ENCODE measurements around the gene RPS15A.

RPS15A gene

DNA sequence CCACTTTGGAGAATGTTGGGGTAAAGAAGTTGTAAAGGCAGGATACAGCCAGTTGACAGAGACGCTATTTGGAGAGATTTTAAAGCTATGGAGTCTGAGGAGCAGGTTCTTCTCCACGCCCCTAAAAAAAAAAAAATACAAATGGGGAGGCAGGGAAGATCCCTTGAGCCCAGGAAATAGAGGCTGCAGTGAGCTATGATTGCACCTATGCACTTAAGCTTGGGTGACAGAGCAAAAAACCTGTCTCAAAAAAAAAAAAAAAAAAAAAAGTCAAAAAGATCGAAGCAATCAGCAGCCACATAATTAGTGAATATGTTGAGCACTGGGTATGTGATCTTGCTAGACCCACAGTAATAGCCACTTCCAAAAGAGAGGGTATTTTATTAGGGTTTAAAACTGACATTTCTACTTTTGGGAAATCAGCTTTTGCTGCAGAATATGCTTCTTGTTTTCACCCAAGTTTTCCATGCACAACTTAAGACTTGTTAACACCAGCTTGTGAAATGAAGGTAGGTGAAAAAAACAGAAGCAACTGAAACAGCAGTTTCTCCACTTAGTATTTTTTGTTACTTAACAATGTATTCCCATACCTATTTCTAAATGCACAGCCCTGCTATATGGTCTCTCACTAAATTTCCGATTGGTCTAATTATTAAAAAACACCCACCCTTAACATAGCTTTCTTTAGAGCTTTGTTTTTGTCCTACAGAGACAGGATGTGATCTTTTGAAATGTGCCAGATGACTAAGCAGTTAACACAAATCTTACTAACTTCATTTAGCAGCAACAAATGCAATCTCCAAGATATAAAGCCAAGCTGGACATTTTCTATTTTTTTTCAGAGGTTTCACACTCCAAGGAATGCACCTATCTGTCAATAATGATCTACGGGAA, 13.7 kb upstream of the RPS15A start:
- peaks cover 2% of the 10 kb centered on the region for H3K4me1 ChIP-seq
- H3K9ac ChIP-seq, result no peak overlapping the region
- TF ChIP-seq, protein P1, sequence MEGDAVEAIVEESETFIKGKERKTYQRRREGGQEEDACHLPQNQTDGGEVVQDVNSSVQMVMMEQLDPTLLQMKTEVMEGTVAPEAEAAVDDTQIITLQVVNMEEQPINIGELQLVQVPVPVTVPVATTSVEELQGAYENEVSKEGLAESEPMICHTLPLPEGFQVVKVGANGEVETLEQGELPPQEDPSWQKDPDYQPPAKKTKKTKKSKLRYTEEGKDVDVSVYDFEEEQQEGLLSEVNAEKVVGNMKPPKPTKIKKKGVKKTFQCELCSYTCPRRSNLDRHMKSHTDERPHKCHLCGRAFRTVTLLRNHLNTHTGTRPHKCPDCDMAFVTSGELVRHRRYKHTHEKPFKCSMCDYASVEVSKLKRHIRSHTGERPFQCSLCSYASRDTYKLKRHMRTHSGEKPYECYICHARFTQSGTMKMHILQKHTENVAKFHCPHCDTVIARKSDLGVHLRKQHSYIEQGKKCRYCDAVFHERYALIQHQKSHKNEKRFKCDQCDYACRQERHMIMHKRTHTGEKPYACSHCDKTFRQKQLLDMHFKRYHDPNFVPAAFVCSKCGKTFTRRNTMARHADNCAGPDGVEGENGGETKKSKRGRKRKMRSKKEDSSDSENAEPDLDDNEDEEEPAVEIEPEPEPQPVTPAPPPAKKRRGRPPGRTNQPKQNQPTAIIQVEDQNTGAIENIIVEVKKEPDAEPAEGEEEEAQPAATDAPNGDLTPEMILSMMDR (IDR thresholded peaks at IDR 0.05), result no peak
- H3K36me3 ChIP-seq (ENCODE audit: control insufficient read depth, insufficient read depth, low read length), result no peaks in the 10 kb centered on the region
- H2AFZ ChIP-seq, result no peak overlapping the region
- H3K27me3 ChIP-seq (ENCODE audit: control insufficient read depth, insufficient read depth, low read length), result no peaks in the 10 kb centered on the region
- H3K4me3 ChIP-seq (ENCODE audit: low read depth, low read length), result no peak overlapping the region
- no peak overlapping the region for H3K4me2 ChIP-seq (ENCODE audit: low read length)
- peaks cover 11% of the 10 kb centered on the region for H3K79me2 ChIP-seq
- H3K27ac ChIP-seq, result peak overlapping the region; percentile 31
- no peaks in the 10 kb centered on the region for H3K9me3 ChIP-seq (ENCODE audit: control insufficient read depth, low read length)

GRCh38 chr16:18802767-18803343, 12.7 kb upstream of the RPS15A start:
- Histone ChIP-seq H2AFZ (no peak overlapping the region), H3K27me3 (ENCODE audit: control insufficient read depth, insufficient read depth, low read length) (no peaks in the 10 kb centered on the region), H3K9me3 (ENCODE audit: control insufficient read depth, low read length) (no peaks in the 10 kb centered on the region), H3K4me3 (ENCODE audit: low read depth, low read length) (no peak overlapping the region), H3K36me3 (ENCODE audit: control insufficient read depth, insufficient read depth, low read length) (no peaks in the 10 kb centered on the region), H3K27ac (no peak overlapping the region), H3K4me2 (ENCODE audit: low read length) (no peak overlapping the region), H3K9ac (no peak overlapping the region), H3K4me1 (peaks cover 6% of the 10 kb centered on the region), H3K79me2 (peaks cover 11% of the 10 kb centered on the region)
- TF ChIP-seq, protein P1 (IDR thresholded peaks at IDR 0.05), result no peak

DNA sequence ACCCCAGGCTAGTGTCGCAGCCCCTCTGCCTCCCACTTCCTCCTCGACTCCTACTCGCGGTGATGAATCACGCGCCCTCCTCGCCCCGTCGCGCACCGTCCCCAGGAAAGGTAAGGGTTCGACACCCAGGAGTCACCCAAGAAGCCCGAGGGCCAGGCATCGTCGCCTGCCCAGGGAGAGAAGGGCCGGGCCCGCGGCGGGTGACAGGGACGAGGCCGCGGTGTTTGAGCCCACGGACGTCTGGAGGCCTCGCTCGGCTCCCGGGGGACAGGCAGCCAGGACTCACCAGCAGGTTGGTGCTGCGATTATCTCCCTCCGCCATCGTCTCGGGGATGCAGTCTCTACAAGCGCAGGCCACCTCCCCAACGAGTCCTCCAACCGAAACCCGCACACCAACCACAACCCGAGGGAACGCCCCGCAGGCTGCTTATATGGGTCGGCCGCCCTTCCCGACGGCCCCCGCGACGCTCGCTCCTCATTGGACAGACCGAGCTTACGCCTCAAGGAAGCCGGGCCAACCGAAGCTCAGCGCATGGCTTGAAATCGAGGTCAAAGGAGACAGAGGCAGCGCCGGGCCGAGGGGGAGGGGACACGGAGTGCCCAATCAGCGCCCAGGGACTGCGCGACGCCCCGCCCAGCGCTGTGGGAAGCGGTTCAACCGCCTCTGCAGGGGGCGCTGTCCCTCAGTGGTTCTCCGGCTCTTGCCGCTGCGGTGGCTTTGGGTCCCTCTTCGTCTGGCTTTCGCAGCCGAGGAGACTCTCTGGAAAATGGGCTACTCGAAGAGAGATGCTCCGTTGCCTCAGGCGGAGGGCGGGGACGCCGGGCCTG, 11.2 kb upstream of the RPS15A start, which contains the start of gene ARL6IP1:
TSS of gene ARL6IP1 (minus strand) at position 405 of the 828 bp plus-strand sequence. CDS start at position 322, 83 bp downstream.
- Histone ChIP-seq H3K4me1 (peaks cover 12% of the 10 kb centered on the region), H3K27me3 (ENCODE audit: control insufficient read depth, insufficient read depth, low read length) (no peaks in the 10 kb centered on the region), H3K9ac (peak within 1 kb of the TSS; percentile 51), H3K9me3 (ENCODE audit: control insufficient read depth, low read length) (no peaks in the 10 kb centered on the region), H3K79me2 (peaks cover 11% of the 10 kb centered on the region), H3K36me3 (ENCODE audit: control insufficient read depth, insufficient read depth, low read length) (no peaks in the 10 kb centered on the region), H3K4me3 (ENCODE audit: low read depth, low read length) (peak within 1 kb of the TSS; percentile 99), H3K27ac (peak within 1 kb of the TSS; percentile 85), H3K4me2 (ENCODE audit: low read length) (peak within 1 kb of the TSS; percentile 93), H2AFZ (peak within 1 kb of the TSS; percentile 93)
- TF ChIP-seq, protein P1 (IDR thresholded peaks at IDR 0.05), result peak; percentile 97

DNA sequence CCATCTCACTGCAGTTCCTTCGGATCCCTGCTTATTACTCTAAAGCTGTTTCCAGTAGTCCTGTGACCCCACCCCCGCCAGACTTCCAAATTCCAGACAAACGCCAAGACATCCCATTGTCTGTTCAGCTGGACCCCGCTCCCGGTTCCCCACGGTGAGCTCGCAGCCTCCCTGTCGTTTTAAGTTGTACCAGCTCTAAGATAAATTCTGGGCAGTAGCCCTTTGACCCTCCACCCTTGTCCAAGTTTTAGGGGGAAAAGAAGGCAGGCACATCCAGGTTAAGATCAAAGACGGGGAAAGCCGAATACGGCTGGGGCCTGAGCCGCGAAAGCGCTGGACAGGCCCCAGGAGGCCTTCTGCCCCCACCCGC, 10.6 kb upstream of the RPS15A start:
- peak overlapping the region; percentile 62 for H3K4me2 ChIP-seq (ENCODE audit: low read length)
- peak overlapping the region; percentile 51 for H3K9ac ChIP-seq
- H3K4me1 ChIP-seq, result peaks cover 12% of the 10 kb centered on the region
- peak overlapping the region; percentile 85 for H3K27ac ChIP-seq
- TF ChIP-seq, protein P1 (IDR thresholded peaks at IDR 0.05), result no peak
- H3K4me3 ChIP-seq (ENCODE audit: low read depth, low read length), result peak overlapping the region; percentile 99
- peak overlapping the region; percentile 59 for H2AFZ ChIP-seq
- H3K79me2 ChIP-seq, result peaks cover 11% of the 10 kb centered on the region
- H3K36me3 ChIP-seq (ENCODE audit: control insufficient read depth, insufficient read depth, low read length), result no peaks in the 10 kb centered on the region
- H3K27me3 ChIP-seq (ENCODE audit: control insufficient read depth, insufficient read depth, low read length), result no peaks in the 10 kb centered on the region
- no peaks in the 10 kb centered on the region for H3K9me3 ChIP-seq (ENCODE audit: control insufficient read depth, low read length)
